ENCODE data around the gene MGST3.

DNA sequence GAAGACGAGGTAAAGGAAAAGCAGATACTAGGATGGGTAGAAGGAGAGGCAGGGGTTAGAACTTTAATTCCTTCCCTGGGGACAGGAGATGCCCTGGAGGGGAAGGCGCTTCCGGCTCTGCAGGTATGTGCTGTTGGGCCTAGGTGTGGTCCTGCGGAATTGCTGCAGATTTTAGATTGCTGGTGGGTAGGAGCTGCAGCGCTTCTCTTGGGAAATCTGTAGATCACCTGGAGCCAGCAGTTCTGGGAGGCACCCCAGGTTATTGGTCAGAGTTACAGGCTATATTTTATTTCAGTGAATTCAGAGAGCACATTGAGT, 1.1 kb downstream of the MGST3 start:
- TF ChIP-seq ZNF143 (CRISPR knock-in tag; IDR thresholded peaks at IDR 0.05): no peak
- no peak for TF ChIP-seq TCF12 (IDR thresholded peaks at IDR 0.05)
- TF ChIP-seq TCF12 (CRISPR knock-in tag; IDR thresholded peaks at IDR 0.05): no peak
